Measurements from ENCODE around the gene PLA2G3.

PLA2G3 gene

GRCh38 chr22:31085493-31085824 is 54.8 kb downstream of the PLA2G3 start:
- TF ChIP-seq CTCF (IDR thresholded peaks at IDR 0.05; ENCODE audit: low read depth, low read length) = no peak
- H3K4me3 ChIP-seq (ENCODE audit: low read depth, low read length) = peak overlapping the region; percentile 67

GRCh38 chr22:31084811-31085492 is 55.4 kb downstream of the PLA2G3 start:
- peak overlapping the region; percentile 67 for H3K4me3 ChIP-seq (ENCODE audit: low read depth, low read length)
- peak; percentile 70 for TF ChIP-seq CTCF (IDR thresholded peaks at IDR 0.05; ENCODE audit: low read depth, low read length)

Measured in WI38 (cell line).